ENCODE data around the gene YTHDC1. TPM values are rescaled to one million over a fixed set of nuclear protein-coding genes. Genes with fewer than 3 reads are reported as not detected.

Gene YTHDC1
- total and polyA plus RNA-seq, 8 donors: 22.9 to 113 (median 47.2) TPM

- DNase-seq: no peak
- 70 to 86% (median 78%) methylated on average over 1 of the region's 1 CpG for WGBS, 5 donors
- Histone ChIP-seq H3K36me3 (no peaks in the 10 kb centered on the region), H3K4me3 (no peak overlapping the region), H3K27ac (peak overlapping the region in 1 of 5 donors; percentile 56), H3K9me3 (no peaks in the 10 kb centered on the region), H3K27me3 (peaks cover 0 to 10% (median 4%) of the 10 kb centered on the region in 3 donors), H3K4me1 (peaks cover 0 to 18% (median 11%) of the 10 kb centered on the region in 4 donors)
- intact Hi-C loops (cut with DNase I; ENCODE audit: low total_unique reads): no loop called here
- TF ChIP-seq, protein P1, sequence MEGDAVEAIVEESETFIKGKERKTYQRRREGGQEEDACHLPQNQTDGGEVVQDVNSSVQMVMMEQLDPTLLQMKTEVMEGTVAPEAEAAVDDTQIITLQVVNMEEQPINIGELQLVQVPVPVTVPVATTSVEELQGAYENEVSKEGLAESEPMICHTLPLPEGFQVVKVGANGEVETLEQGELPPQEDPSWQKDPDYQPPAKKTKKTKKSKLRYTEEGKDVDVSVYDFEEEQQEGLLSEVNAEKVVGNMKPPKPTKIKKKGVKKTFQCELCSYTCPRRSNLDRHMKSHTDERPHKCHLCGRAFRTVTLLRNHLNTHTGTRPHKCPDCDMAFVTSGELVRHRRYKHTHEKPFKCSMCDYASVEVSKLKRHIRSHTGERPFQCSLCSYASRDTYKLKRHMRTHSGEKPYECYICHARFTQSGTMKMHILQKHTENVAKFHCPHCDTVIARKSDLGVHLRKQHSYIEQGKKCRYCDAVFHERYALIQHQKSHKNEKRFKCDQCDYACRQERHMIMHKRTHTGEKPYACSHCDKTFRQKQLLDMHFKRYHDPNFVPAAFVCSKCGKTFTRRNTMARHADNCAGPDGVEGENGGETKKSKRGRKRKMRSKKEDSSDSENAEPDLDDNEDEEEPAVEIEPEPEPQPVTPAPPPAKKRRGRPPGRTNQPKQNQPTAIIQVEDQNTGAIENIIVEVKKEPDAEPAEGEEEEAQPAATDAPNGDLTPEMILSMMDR (IDR thresholded peaks at IDR 0.05): no peak
- TF ChIP-seq POLR2A (IDR thresholded peaks at IDR 0.05) (no peak), EP300 (IDR thresholded peaks at IDR 0.05) (no peak), POLR2AphosphoS5 (IDR thresholded peaks at IDR 0.05) (no peak)
These were observed 22.7 kb upstream of the YTHDC1 start for GRCh38 chr4:68372588-68372987.

GRCh38 chr4:68369142-68369805, 19.4 kb upstream of the YTHDC1 start:
- Histone ChIP-seq H3K36me3 (no peaks in the 10 kb centered on the region), H3K27me3 (peaks cover 0 to 6% (median 0%) of the 10 kb centered on the region in 3 donors), H3K9me3 (no peaks in the 10 kb centered on the region), H3K4me1 (peaks cover 0 to 14% (median 5%) of the 10 kb centered on the region in 4 donors), H3K4me3 (no peak overlapping the region), H3K27ac (no peak overlapping the region)
- 66 to 83% (median 79%) methylated on average over 6 of the region's 6 CpGs for WGBS, 5 donors
- TF ChIP-seq POLR2A (IDR thresholded peaks at IDR 0.05): no peak
- no peak for TF ChIP-seq POLR2AphosphoS5 (IDR thresholded peaks at IDR 0.05)
- intact Hi-C loops (cut with DNase I; ENCODE audit: low total_unique reads): no loop called here
- no peak for DNase-seq

- Histone ChIP-seq H3K27ac (no peak overlapping the region), H3K4me3 (no peak overlapping the region), H3K4me1 (peaks cover 0 to 14% (median 5%) of the 10 kb centered on the region in 4 donors), H3K27me3 (peaks cover 0 to 6% (median 0%) of the 10 kb centered on the region in 3 donors), H3K9me3 (no peaks in the 10 kb centered on the region), H3K36me3 (no peaks in the 10 kb centered on the region)
- peak in 1 of 2 donors; percentile 35 for DNase-seq
- WGBS, 5 donors: 29 to 43% (median 35%) methylated on average over 5 of the region's 5 CpGs
- TF ChIP-seq, protein P1 (IDR thresholded peaks at IDR 0.05): no peak
- no peak for TF ChIP-seq EP300 (IDR thresholded peaks at IDR 0.05)
- intact Hi-C loops (cut with DNase I; ENCODE audit: low total_unique reads): no loop called here
These were observed 18.8 kb upstream of the YTHDC1 start for GRCh38 chr4:68368691-68369131.

GRCh38 chr4:68367835-68368234, 17.9 kb upstream of the YTHDC1 start:
- H3K9me3 ChIP-seq: no peaks in the 10 kb centered on the region
- no peaks in the 10 kb centered on the region for H3K36me3 ChIP-seq
- no peak for DNase-seq
- H3K27ac ChIP-seq: no peak overlapping the region
- H3K4me1 ChIP-seq: peaks cover 0 to 7% (median 2%) of the 10 kb centered on the region in 4 donors
- no peak for TF ChIP-seq POLR2AphosphoS5 (IDR thresholded peaks at IDR 0.05)
- TF ChIP-seq POLR2A (IDR thresholded peaks at IDR 0.05): no peak
- 36 to 68% (median 38%) methylated on average over 3 of the region's 3 CpGs for WGBS, 5 donors
- intact Hi-C loops (cut with DNase I; ENCODE audit: low total_unique reads): no loop called here
- H3K27me3 ChIP-seq: peaks cover 0 to 6% (median 0%) of the 10 kb centered on the region in 3 donors
- no peak overlapping the region for H3K4me3 ChIP-seq

DNA sequence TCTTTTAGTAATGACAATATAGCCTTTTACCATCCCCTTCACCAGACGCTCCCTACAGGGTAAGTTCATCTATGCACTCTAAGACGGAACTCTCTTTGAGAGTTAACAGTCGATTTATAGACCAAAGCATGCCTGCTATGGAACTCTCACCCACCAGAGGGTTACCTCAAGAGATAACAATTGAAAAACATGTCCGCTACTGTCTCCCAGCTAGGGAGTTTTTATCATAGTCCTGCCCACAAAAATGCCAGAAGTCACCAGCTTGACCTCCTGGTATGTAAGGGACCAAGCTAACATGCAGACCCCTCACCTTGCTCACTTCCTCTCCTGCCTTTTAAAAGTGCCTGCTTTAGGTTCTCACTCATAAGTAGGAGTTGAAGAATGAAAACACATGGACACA, 16.7 kb upstream of the YTHDC1 start:
- no peak for TF ChIP-seq POLR2A (IDR thresholded peaks at IDR 0.05)
- no peak for TF ChIP-seq EP300 (IDR thresholded peaks at IDR 0.05)
- TF ChIP-seq, protein P1 (IDR thresholded peaks at IDR 0.05): no peak
- TF ChIP-seq POLR2AphosphoS5 (IDR thresholded peaks at IDR 0.05): no peak
- no peak overlapping the region for H3K4me3 ChIP-seq
- peaks cover 0 to 7% (median 2%) of the 10 kb centered on the region in 4 donors for H3K4me1 ChIP-seq
- no peak overlapping the region for H3K27ac ChIP-seq
- no peaks in the 10 kb centered on the region for H3K9me3 ChIP-seq
- 84 to 93% (median 91%) methylated on average over 4 of the region's 4 CpGs for WGBS, 5 donors
- intact Hi-C loops (cut with DNase I; ENCODE audit: low total_unique reads): no loop called here
- no peaks in the 10 kb centered on the region for H3K36me3 ChIP-seq
- DNase-seq: no peak
- H3K27me3 ChIP-seq: peaks cover 0 to 6% (median 0%) of the 10 kb centered on the region in 3 donors

All from stomach (tissue), 9 donors.